ENCODE data around the gene NPW. TPM values are rescaled to one million over a fixed set of nuclear protein-coding genes. Genes with fewer than 3 reads are reported as not detected.
"Not testable (repeated sequence)": the region's sequence is repeated elsewhere in the genome, so short reads cannot be mapped to it uniquely, and the experiment has no call there.

The NPW gene
- total and polyA plus RNA-seq, 2 donors (not counting 1 experiment from before 2014, with no cell fraction given): 0.20 to 0.99 TPM

- peak within 1 kb of the TSS; percentile 63 to 88 (median 80) for H3K4me3 ChIP-seq (replicated peaks in 1 of 4; ENCODE audit: control extremely low read depth in 1 of 4, insufficient read depth in 1 of 4, low read depth in 3 of 4, low read length in 4 of 4)
- peak; percentile 85 to 88 for DNase-seq (ENCODE audit: low read depth in 2 of 2)
Measured at GRCh38 chr16:2009791-2010510, 9.6 kb upstream of the NPW start, which contains the start of gene ZNF598. Gene ZNF598, minus strand, starts transcription at chr16:2009821.

GRCh38 chr16:2011726-2012125 is 7.9 kb upstream of the NPW start:
- H3K36me3 ChIP-seq (ENCODE audit: control insufficient read depth, insufficient read depth, low read length); H2AFZ ChIP-seq (ENCODE audit: low read length); H3K9ac ChIP-seq (ENCODE audit: insufficient read depth, low read length); DNase-seq (ENCODE audit: low read depth in 2 of 2); H3K27me3 ChIP-seq (ENCODE audit: control insufficient read depth, insufficient read depth, low read length); H3K27ac ChIP-seq (ENCODE audit: insufficient read depth, low read length); H3K4me3 ChIP-seq (replicated peaks in 1 of 4; ENCODE audit: control extremely low read depth in 1 of 4, insufficient read depth in 1 of 4, low read depth in 3 of 4, low read length in 4 of 4); H3K4me2 ChIP-seq (ENCODE audit: extremely low read depth, insufficient read depth, low read length); H4K20me1 ChIP-seq (ENCODE audit: control insufficient read depth, extremely low read depth, insufficient read depth, low read length); H3K9me3 ChIP-seq (ENCODE audit: control insufficient read depth, insufficient read depth, low read depth, low read length): not testable (repeated sequence)
- peaks cover 31% of the 10 kb centered on the region for H3K79me2 ChIP-seq (ENCODE audit: control insufficient read depth, insufficient read depth, low read length)
- peaks cover 17% of the 10 kb centered on the region for H3K4me1 ChIP-seq (ENCODE audit: control insufficient read depth, extremely low read depth, insufficient read depth, low read length)

More at GRCh38 chr16:2009791-2010510, 9.6 kb upstream of the NPW start, which contains the start of gene ZNF598:
- no peaks in the 10 kb centered on the region for H3K9me3 ChIP-seq (ENCODE audit: control insufficient read depth, insufficient read depth, low read depth, low read length)
- H3K36me3 ChIP-seq (ENCODE audit: control insufficient read depth, insufficient read depth, low read length): peaks cover 3% of the 10 kb centered on the region
- H3K27ac ChIP-seq (ENCODE audit: insufficient read depth, low read length): peak within 1 kb of the TSS; percentile 86
- peak within 1 kb of the TSS; percentile 95 for H3K4me2 ChIP-seq (ENCODE audit: extremely low read depth, insufficient read depth, low read length)
- H4K20me1 ChIP-seq (ENCODE audit: control insufficient read depth, extremely low read depth, insufficient read depth, low read length): no peaks in the 10 kb centered on the region
- no peaks in the 10 kb centered on the region for H3K27me3 ChIP-seq (ENCODE audit: control insufficient read depth, insufficient read depth, low read length)
- peak within 1 kb of the TSS; percentile 8 for H2AFZ ChIP-seq (ENCODE audit: low read length)
- H3K79me2 ChIP-seq (ENCODE audit: control insufficient read depth, insufficient read depth, low read length): peaks cover 49% of the 10 kb centered on the region
- H3K4me1 ChIP-seq (ENCODE audit: control insufficient read depth, extremely low read depth, insufficient read depth, low read length): peaks cover 16% of the 10 kb centered on the region
- H3K9ac ChIP-seq (ENCODE audit: insufficient read depth, low read length): peak within 1 kb of the TSS; percentile 97
- TF ChIP-seq EZH2 (IDR thresholded peaks at IDR 0.05; ENCODE audit: low read length, missing control alignments) (no peak), CTCF (conservative IDR thresholded peaks at IDR 0.05 in 1 of 2, IDR thresholded peaks at IDR 0.05 in 1 of 2; ENCODE audit: low read depth in 1 of 2, low read length in 2 of 2) (no peak)

- TF ChIP-seq EZH2 (IDR thresholded peaks at IDR 0.05; ENCODE audit: low read length, missing control alignments) (no peak), CTCF (conservative IDR thresholded peaks at IDR 0.05 in 1 of 2, IDR thresholded peaks at IDR 0.05 in 1 of 2; ENCODE audit: low read depth in 1 of 2, low read length in 2 of 2) (no peak)
- H3K9ac ChIP-seq (ENCODE audit: insufficient read depth, low read length): no peak overlapping the region
Measured at GRCh38 chr16:2013527-2013926, 6.1 kb upstream of the NPW start.

More at GRCh38 chr16:2013527-2013926, 6.1 kb upstream of the NPW start:
- H2AFZ ChIP-seq (ENCODE audit: low read length): no peak overlapping the region
- H4K20me1 ChIP-seq (ENCODE audit: control insufficient read depth, extremely low read depth, insufficient read depth, low read length): no peaks in the 10 kb centered on the region
- no peak overlapping the region for H3K4me3 ChIP-seq (replicated peaks in 1 of 4; ENCODE audit: control extremely low read depth in 1 of 4, insufficient read depth in 1 of 4, low read depth in 3 of 4, low read length in 4 of 4)
- H3K36me3 ChIP-seq (ENCODE audit: control insufficient read depth, insufficient read depth, low read length): no peaks in the 10 kb centered on the region
- H3K4me1 ChIP-seq (ENCODE audit: control insufficient read depth, extremely low read depth, insufficient read depth, low read length): peaks cover 7% of the 10 kb centered on the region
- H3K27ac ChIP-seq (ENCODE audit: insufficient read depth, low read length): no peak overlapping the region
- H3K27me3 ChIP-seq (ENCODE audit: control insufficient read depth, insufficient read depth, low read length): no peaks in the 10 kb centered on the region
- no peaks in the 10 kb centered on the region for H3K9me3 ChIP-seq (ENCODE audit: control insufficient read depth, insufficient read depth, low read depth, low read length)
- H3K4me2 ChIP-seq (ENCODE audit: extremely low read depth, insufficient read depth, low read length): no peak overlapping the region
- H3K79me2 ChIP-seq (ENCODE audit: control insufficient read depth, insufficient read depth, low read length): peaks cover 13% of the 10 kb centered on the region
- DNase-seq (ENCODE audit: low read depth in 2 of 2): no peak
